Stimulated activated CD4-positive, alpha-beta T cell treated with anti-CD3 and anti-CD28 coated beads, Interleukin-1b, Interleukin-23, amount 100 ng/mL, for 1 hour (primary cell): ENCODE results near the gene ATP2C2.
"Not testable (repeated sequence)": the region's sequence is repeated elsewhere in the genome, so short reads cannot be mapped to it uniquely, and the experiment has no call there.

Experiments
- DNase-seq, 2 donors: peaks; one replicate each; pipeline ENCODE4 v3.0.0-alpha.2; 2020; ENCODE audit warnings: low read depth in 2 of 2

Gene ATP2C2

GRCh38 chr16:84367297-84367680 lies 1.0 kb upstream of the ATP2C2 start:
- DNase-seq, result no peak

GRCh38 chr16:84367750-84368307 lies 509 bp upstream of the ATP2C2 start:
- no peak for DNase-seq

GRCh38 chr16:84369105-84369504 lies 767 bp downstream of the ATP2C2 start:
- no peak for DNase-seq

- no peak for DNase-seq
These were observed 1.7 kb downstream of the ATP2C2 start for GRCh38 chr16:84369938-84370627.

GRCh38 chr16:84370723-84371552 lies 2.6 kb downstream of the ATP2C2 start:
- DNase-seq, result no peak

GRCh38 chr16:84371553-84371865 lies 3.2 kb downstream of the ATP2C2 start:
- DNase-seq, result no peak

GRCh38 chr16:84373907-84374489 lies 5.7 kb downstream of the ATP2C2 start:
- no peak for DNase-seq

GRCh38 chr16:84378099-84378498 lies 9.8 kb downstream of the ATP2C2 start:
- DNase-seq, result no peak

- no peak for DNase-seq
These were observed 10.2 kb downstream of the ATP2C2 start for GRCh38 chr16:84378567-84378966.

GRCh38 chr16:84379008-84379708 lies 10.8 kb downstream of the ATP2C2 start:
- DNase-seq, result no peak

GRCh38 chr16:84379709-84380362 lies 11.5 kb downstream of the ATP2C2 start:
- DNase-seq, result no peak

- DNase-seq, result no peak
These were observed 12.1 kb downstream of the ATP2C2 start for GRCh38 chr16:84380405-84380804.

- no peak for DNase-seq
These were observed 14.1 kb downstream of the ATP2C2 start for GRCh38 chr16:84382396-84382795.

GRCh38 chr16:84383106-84383505 lies 14.8 kb downstream of the ATP2C2 start:
- no peak for DNase-seq

GRCh38 chr16:84386047-84386446 lies 17.7 kb downstream of the ATP2C2 start:
- no peak for DNase-seq

GRCh38 chr16:84387021-84387420 lies 18.7 kb downstream of the ATP2C2 start:
- DNase-seq, result no peak

- DNase-seq, result no peak
These were observed 21.9 kb downstream of the ATP2C2 start for GRCh38 chr16:84390131-84390785.

GRCh38 chr16:84391151-84392030 lies 23.1 kb downstream of the ATP2C2 start:
- DNase-seq, result no peak

- DNase-seq, result no peak
These were observed 23.7 kb downstream of the ATP2C2 start for GRCh38 chr16:84392031-84392360.

- DNase-seq, result not testable (repeated sequence)
These were observed 27.7 kb downstream of the ATP2C2 start for GRCh38 chr16:84396082-84396481.
